Cortex of kidney (tissue), 1 donor: Measurements from ENCODE around the gene TENM3.

ENCODE experiments used
- DNase-seq: peaks from one replicate; lab custom pipeline; 2025; lab: John Stamatoyannopoulos, UW

TENM3 gene

GRCh38 chr4:182741054-182741453 lies 497.9 kb downstream of the TENM3 start:
- DNase-seq, result no peak

DNA sequence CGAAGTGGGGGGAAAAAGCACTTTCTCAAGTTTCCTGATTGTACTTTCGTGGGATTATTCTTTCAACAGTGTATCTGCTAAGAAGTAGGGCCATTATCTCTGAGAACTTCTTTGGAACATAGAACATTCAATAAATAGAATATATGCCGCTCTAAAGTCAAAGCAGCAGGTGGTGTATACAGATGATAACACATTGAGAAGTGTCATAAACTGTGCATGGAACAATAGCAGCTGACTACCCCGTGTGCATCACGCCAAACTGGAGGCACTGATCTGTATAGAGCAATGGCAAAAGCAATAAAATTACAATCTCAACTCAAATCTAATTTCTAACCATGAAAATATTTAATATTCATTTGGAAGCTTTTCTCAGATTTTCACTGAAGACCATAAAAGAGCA lies 498.7 kb downstream of the TENM3 start:
- no peak for DNase-seq

GRCh38 chr4:182743815-182744214 lies 500.6 kb downstream of the TENM3 start:
- no peak for DNase-seq

DNA sequence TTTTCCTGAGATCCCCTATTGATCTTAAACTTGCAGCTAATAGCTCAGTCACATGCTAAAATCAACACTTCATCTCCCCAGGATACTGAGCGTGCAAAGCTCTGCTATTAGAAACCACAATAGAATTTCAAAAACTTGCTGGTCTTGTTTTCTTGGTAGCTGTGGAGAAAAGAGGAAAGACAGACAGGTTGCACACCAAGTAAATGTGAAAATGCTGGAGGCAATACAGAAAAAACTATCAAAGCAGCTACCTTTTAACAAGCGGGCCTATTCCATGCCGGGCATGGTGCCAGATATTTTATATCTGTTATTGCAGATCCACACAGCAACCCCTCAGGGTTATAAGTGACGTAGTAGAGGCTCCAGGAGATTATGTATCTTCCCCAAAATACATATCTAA lies 502.0 kb downstream of the TENM3 start:
- DNase-seq, result no peak

DNA sequence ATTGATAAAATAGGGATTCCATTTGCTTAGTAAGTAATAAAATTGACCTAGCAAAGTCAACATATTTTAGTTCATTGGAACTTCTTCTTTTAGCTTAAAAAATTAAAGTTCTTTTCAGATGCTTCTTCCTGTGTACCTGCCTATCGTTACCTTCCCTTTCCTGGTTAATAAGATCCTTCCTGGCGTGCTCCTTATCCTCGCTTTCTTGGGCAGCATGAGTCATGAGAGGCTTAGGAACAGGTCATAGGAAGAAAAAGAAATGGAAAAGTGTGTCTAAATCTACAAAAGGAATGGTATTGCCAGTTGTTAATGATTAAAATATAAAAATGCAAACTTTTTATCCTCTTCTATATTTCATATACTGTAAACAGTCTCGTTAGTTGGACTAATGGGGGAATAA lies 503.7 kb downstream of the TENM3 start:
- DNase-seq, result no peak

DNA sequence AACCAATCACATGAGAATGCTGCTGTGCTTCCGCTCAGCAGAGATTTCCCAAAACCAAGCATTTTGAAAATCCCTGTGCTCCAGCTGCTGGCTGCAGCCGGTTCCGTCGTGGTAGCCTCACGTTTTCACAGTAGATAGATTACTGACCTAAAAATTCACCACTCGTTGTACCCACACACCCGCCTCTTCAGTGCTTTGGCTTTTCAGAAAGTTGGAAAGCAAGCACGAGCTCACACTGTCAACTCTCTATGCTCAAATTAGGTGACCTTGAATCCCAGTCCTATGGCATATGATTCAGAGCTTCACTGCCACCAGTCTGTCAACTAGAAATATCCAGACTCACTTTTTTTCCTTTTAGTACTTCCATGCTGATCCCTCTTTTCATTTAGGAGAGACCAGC lies 505.1 kb downstream of the TENM3 start:
- no peak for DNase-seq

GRCh38 chr4:182748949-182749348 lies 505.7 kb downstream of the TENM3 start:
- DNase-seq, result no peak

DNA sequence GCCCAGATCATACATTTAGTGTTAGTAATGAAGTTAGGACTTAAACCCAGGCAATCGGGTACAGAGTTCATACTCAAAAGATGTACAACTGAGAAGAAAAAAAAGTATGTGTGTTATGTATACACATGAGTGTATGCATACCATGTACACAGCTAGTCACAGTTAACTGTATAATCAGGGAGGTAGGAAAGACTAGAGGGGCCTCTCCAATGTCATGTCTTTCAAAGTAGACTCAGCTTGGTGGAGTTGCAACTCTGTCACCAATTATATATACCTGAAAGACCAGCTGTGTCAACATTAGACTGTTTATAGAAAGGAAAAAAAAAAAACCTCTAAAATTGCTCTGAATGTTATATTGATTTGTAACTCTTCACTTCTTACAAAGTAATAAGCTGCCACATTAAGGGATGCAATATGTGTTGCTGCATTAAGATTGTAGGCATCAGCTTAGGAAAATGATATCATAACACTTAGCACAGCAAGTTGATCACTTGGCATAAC lies 506.5 kb downstream of the TENM3 start:
- no peak for DNase-seq

- no peak for DNase-seq
Measured at GRCh38 chr4:182752158-182752910, 509.1 kb downstream of the TENM3 start.

DNA sequence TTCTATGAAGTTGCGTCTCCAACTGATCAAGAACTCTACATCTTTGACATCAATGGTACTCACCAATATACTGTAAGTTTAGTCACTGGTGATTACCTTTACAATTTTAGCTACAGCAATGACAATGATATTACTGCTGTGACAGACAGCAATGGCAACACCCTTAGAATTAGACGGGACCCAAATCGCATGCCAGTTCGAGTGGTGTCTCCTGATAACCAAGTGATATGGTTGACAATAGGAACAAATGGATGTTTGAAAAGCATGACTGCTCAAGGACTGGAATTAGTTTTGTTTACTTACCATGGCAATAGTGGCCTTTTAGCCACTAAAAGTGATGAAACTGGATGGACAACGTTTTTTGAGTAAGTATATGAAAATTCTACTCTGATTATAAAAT lies 511.7 kb downstream of the TENM3 start:
- no peak for DNase-seq

- DNase-seq, result no peak
Measured at GRCh38 chr4:182756161-182756690, 513.0 kb downstream of the TENM3 start.

DNA sequence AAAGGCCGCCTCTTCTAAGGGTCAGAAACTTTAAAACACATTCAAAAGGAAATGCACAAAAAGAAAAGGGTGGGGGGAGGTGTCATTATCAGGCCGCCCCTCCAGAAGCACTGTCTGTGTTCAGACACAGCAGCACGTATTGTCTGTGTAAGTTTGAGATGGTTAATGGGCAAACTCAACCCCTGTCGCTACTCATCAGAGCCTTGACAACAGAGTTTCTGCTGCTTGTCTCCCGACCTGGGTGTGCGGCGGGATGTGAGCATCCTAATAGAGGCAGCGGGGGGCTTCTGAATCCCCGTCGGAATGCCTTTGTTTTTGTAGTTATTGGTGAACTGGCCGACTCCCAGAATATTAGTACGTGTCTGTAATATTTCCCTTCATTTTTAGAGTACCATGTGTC lies 515.1 kb downstream of the TENM3 start:
- DNase-seq, result no peak

- DNase-seq, result no peak
Measured at GRCh38 chr4:182760551-182761043, 517.4 kb downstream of the TENM3 start.

DNA sequence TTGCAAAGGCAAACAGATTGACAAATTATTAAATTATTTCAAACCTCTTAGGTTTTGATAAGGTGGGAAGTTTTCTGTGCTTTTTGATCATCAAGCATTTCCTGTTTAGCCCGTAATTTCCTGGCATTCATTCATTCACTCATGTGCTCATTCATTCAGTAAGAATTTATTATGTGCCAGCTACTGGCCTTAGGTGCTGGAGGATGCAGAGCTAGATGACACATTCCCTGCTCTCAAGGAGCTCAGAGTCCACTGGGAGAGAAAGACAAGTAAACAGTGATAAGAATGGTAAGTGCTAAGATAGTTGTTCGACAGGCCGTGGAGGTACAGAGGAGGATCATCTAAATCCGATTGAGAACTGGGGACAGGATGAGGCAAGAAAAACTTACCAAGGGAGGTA lies 520.9 kb downstream of the TENM3 start:
- no peak for DNase-seq

- DNase-seq, result no peak
Measured at GRCh38 chr4:182764642-182765041, 521.4 kb downstream of the TENM3 start.

DNA sequence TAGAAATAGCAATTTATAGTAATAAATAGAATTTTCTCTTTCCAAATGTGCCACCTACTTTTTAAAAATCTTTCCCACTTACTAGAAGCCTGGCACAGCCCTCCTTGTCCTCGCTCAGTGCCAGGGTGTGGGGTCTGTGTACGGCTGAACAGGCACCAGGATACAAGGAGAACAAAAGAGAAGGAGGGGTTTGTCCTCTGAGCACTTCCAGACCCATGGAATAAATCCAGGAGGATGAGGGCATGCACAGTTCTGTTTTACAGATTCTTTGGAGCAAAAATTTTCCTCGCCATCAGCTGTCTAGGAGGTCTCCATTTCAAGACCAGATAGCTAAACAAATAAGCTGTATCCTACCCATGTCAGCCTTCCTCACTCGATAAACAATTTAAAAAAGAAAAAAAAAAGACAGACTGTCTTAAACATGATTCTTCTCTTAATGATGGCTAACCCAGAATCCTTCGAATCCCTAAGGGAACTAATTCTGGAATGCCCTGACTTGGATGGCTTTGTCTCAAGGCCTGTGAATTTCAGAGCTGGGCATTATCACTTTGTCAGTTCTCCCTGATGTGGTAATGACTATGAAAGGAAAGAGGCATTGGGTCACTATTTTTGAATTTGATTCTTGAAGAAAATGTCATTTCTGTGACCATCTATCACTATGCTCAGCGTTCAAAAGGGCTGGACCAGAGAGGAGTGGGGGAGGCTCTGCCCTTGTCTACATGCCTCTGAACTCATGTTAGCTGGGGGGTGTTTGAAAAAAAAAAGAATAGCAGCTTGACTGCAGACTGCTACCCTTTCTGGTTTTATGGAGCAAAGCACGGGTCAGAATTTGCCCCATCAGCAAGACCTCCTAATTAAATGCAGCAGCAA lies 523.0 kb downstream of the TENM3 start:
- no peak for DNase-seq

DNA sequence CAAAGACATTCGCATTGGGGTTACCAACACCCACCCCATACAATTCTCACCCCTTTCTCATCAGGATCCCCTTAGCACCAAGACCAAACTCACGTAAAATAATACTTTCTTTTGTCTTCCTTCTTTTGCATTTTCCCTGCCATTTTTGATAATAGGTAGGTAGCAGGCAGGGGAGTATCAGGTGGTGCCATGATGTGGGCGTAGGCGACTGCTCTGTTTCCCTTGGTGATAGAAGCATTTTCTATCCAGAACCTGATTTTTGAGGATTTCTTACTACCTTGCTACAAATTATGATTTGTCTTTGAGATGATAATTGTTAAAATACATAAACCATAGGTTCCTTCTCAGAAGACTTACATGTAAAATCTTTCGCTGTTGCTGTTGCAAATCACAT lies 523.7 kb downstream of the TENM3 start:
- no peak for DNase-seq

- DNase-seq, result no peak
Measured at GRCh38 chr4:182768838-182769237, 525.6 kb downstream of the TENM3 start.

DNA sequence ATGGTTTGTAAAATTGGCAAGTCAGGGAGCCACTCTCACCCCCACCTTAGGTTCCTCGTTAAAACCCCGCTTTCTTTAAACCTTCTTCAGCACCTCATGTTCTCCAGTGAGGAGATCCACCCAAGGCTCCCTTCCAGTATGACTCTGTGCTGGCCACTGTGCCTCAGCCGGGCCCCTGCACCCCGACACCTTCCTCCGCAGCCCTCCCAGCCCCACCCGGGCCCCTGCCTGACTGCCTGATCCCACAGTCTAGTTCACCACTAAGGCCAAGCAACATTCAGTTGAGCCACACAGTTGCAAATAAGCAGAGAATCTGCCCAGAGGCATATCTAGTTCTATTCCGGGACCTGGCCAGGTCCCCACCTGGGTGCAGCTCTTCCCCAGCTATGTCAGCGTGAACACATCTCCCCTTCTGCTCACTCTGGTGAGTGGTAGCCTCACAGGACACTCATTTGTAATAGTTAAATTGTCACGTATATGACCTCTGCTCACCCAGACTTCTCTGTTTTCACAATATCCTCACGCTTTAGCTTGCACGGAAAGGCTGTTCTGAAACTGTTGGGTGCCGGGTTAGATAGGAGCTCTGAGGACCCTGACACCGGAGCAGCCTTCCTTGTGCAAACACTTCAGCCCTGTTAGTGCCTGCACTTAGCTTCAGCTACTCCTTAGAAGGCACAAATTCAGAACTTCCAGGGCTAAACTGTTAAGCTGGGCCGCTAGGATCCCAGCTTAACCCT lies 527.2 kb downstream of the TENM3 start:
- DNase-seq, result no peak

GRCh38 chr4:182770996-182771514 lies 527.9 kb downstream of the TENM3 start:
- no peak for DNase-seq

GRCh38 chr4:182775075-182775474 lies 531.9 kb downstream of the TENM3 start:
- DNase-seq, result no peak
